Pancreas (tissue), 10 donors: ENCODE data around the gene CMC1. TPM values are rescaled to one million over a fixed set of nuclear protein-coding genes. Genes with fewer than 3 reads are reported as not detected.

Source experiments
- ATAC-seq, 4 donors: fragments of 200-7000 bp; cut with Tn5 transposase; one replicate each; pipeline versions ENCODE4 v1.8.0 to v1.9.1; 2020; ENCODE audit warnings: mild to moderate bottlenecking in 4 of 4, moderate library complexity in 4 of 4
- DNase-seq, 6 donors: peaks; one replicate each; pipeline ENCODE4 v3.0.0-alpha.2; 2020
- FAIRE-seq: peaks from 2 replicates; lab custom pipeline; 2012; peaks lifted over from hg19 to GRCh38; lab: Jason Lieb, UNC
- H3K27ac ChIP-seq, 4 donors: fragments of 200-600 bp; sonication (generic); 1 replicate in 3 of 4; 2 replicates in 1 of 4; pipeline versions ENCODE4 v1.5.0 to v1.8.0; 2020
- H3K27me3 ChIP-seq, 4 donors: fragments of 200-600 bp; one replicate each; pipeline ENCODE4 v1.8.0; 2021
- H3K36me3 ChIP-seq, 3 donors: fragments of 200-600 bp; sonication (generic) in 1 of 3; one replicate each; pipeline versions ENCODE4 v1.5.0 to v1.8.0; 2020 to 2021
- H3K4me1 ChIP-seq, 3 donors: fragments of 200-600 bp; one replicate each; pipeline ENCODE4 v1.8.0; 2021
- H3K4me3 ChIP-seq, 4 donors: fragments of 200-600 bp; sonication (generic) in 2 of 4; one replicate each; pipeline versions ENCODE4 v1.5.0 to v1.8.0; 2020 to 2021
- H3K9me3 ChIP-seq, 4 donors: fragments of 200-600 bp; one replicate each; pipeline ENCODE4 v1.8.0; 2021
- WGBS, 2 donors: extraction: QIAGEN DNeasy Blood & Tissue Kit; methylation state at CpG; one replicate each; pipeline ENCODE4 v1.1.7; 2013; 5-methylcytosine and 5-hydroxymethylcytosine counted together
- intact Hi-C, 3 donors: fragments of 100-400 bp; cut with DNase I; formaldehyde crosslinking; loops; one replicate each; pipeline versions ENCODE4 v1.11.1 to v1.14.2; 2022
- polyA plus RNA-seq, 2 donors: library from polyadenylated mRNA; stranded (reverse); fragments of 200-250 nt; gene quantifications; one replicate each; pipeline ENCODE4 v1.2.3, GENCODE V29; 2013
- total RNA-seq, 6 donors: library from RNA; stranded (reverse); fragmentation: NEBNext Ultra II Directional in 4 of 6; extraction: Animal tissue kit (Norgen Biotek cat#: 25700) in 4 of 6; gene quantifications; one replicate each; pipeline versions ENCODE4 v1.2.1 to v1.2.4, GENCODE V29; 2021 to 2023
- TF ChIP-seq, protein P1 (sequence below), 4 donors: fragments of 200-600 bp; sonication (generic) in 3 of 4; IDR thresholded peaks; one replicate each; pipeline versions ENCODE4 v1.5.0 to v1.8.0; 2021; ENCODE audit warnings: antibody characterized with exemption in 4 of 4
- donor health status: healthy with polysubstance abuse.
- donor health status: DM: no; HTN: no; CAD: no; lungs with moderate emphysema.
- donor health status: DM: no; HTN: no; CAD: no.
- donor health status: control.
- donor health status: control.
- donor health status: Bipolar disorder and iron deficiency.
- donor health status: DM: yes; HTN: yes; CAD: no.
- donor health status: DM: no; HTN: no; CAD: no.
- donor health status: DM: no; HTN: no; CAD: no.
- donor health status: DM: yes; HTN: yes; CAD: no.

CMC1 gene
- total and polyA plus RNA-seq, 8 donors: 4.3 to 23.9 (median 7.7) TPM

DNA sequence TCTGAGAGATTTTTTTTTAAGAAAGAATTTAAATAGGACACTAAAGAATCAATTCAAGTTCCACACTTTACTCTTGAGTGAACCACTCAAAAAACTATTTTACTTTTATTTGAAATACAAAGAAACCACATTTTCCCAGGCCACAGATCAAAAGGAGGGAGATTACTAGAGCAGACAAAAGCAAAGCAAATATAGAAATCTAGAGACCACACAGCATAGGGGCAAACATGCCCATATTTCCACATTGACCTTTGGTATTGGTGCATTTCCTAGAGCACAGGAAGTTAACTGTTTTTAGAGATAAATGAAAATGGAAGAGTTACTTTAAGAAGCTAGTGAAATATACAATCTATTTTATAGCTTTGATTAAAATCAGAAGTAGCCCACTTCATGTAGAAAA is 79.6 kb downstream of the CMC1 start:
- H3K27me3 ChIP-seq: no peaks in the 10 kb centered on the region
- FAIRE-seq: no peak
- no peak for ATAC-seq
- DNase-seq: no peak
- no peak overlapping the region for H3K27ac ChIP-seq
- no peaks in the 10 kb centered on the region for H3K36me3 ChIP-seq
- TF ChIP-seq, protein P1, sequence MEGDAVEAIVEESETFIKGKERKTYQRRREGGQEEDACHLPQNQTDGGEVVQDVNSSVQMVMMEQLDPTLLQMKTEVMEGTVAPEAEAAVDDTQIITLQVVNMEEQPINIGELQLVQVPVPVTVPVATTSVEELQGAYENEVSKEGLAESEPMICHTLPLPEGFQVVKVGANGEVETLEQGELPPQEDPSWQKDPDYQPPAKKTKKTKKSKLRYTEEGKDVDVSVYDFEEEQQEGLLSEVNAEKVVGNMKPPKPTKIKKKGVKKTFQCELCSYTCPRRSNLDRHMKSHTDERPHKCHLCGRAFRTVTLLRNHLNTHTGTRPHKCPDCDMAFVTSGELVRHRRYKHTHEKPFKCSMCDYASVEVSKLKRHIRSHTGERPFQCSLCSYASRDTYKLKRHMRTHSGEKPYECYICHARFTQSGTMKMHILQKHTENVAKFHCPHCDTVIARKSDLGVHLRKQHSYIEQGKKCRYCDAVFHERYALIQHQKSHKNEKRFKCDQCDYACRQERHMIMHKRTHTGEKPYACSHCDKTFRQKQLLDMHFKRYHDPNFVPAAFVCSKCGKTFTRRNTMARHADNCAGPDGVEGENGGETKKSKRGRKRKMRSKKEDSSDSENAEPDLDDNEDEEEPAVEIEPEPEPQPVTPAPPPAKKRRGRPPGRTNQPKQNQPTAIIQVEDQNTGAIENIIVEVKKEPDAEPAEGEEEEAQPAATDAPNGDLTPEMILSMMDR (IDR thresholded peaks at IDR 0.05): no peak
- intact Hi-C loops: no loop called here
- H3K4me3 ChIP-seq: no peak overlapping the region
- H3K4me1 ChIP-seq: no peaks in the 10 kb centered on the region
- H3K9me3 ChIP-seq: no peaks in the 10 kb centered on the region

DNA sequence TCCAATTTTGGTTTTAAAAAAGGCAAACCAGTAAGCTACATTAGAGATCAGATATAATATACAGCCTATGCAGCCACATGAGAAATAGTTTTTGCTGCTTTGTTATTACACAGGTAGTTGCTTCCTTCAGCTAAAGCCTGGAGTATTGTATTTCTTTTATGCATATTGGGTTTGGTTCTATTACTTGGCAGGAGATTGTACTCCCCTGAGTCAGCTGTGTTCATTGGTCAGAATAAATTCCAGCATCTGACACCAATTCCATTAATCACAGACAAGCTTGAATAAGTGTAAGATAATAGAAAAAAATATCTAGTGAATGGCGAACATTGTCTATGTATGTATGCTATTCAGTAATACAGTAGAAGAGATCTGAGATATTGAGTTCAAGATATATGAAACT is 81.0 kb downstream of the CMC1 start:
- no peaks in the 10 kb centered on the region for H3K36me3 ChIP-seq
- TF ChIP-seq, protein P1 (IDR thresholded peaks at IDR 0.05): no peak
- intact Hi-C loops: no loop called here
- no peak for DNase-seq
- no peak for FAIRE-seq
- ATAC-seq: no peak
- 62 to 67% methylated on average over 1 of the region's 1 CpG for WGBS, 2 donors
- H3K27ac ChIP-seq: no peak overlapping the region
- H3K9me3 ChIP-seq: no peaks in the 10 kb centered on the region
- H3K4me1 ChIP-seq: no peaks in the 10 kb centered on the region
- H3K27me3 ChIP-seq: no peaks in the 10 kb centered on the region
- H3K4me3 ChIP-seq: no peak overlapping the region

DNA sequence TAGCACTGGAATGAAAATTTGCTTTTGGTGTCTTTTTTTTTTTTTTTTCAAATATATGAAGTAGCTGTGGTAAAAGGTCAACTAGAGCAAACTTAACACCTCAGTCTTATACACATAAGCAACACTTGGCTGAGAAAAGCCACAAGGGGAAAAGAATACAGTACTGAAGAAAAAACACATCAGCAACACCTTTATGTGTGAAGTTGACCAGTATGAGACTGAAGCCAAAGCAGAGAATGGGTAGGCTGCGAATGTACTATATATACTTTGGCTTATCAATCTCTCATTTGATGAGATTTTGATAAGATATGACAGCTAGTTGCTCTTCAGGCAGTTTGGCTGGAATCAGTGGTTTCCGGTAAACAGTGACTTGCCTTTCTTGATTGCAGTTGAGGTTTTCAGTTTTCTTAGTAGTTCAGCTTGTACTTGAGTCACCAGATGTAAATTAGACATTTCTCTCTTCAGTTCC is 85.1 kb downstream of the CMC1 start:
- TF ChIP-seq, protein P1 (IDR thresholded peaks at IDR 0.05): no peak
- no peaks in the 10 kb centered on the region for H3K9me3 ChIP-seq
- peak in 1 of 4 donors; percentile 30 for ATAC-seq
- peaks cover 0 to 3% (median 0%) of the 10 kb centered on the region in 3 donors for H3K4me1 ChIP-seq
- H3K36me3 ChIP-seq: no peaks in the 10 kb centered on the region
- no peak for FAIRE-seq
- H3K27ac ChIP-seq: no peak overlapping the region
- intact Hi-C loops: loop anchor here in 2 of 3 donors (5.0 kb wide), 1 partner anchor 614 kb away; no protein-coding TSS in a partner anchor
- no peak for DNase-seq
- H3K4me3 ChIP-seq: no peak overlapping the region
- H3K27me3 ChIP-seq: no peaks in the 10 kb centered on the region
- WGBS, 2 donors: 74 to 79% methylated on average over 2 of the region's 2 CpGs

DNA sequence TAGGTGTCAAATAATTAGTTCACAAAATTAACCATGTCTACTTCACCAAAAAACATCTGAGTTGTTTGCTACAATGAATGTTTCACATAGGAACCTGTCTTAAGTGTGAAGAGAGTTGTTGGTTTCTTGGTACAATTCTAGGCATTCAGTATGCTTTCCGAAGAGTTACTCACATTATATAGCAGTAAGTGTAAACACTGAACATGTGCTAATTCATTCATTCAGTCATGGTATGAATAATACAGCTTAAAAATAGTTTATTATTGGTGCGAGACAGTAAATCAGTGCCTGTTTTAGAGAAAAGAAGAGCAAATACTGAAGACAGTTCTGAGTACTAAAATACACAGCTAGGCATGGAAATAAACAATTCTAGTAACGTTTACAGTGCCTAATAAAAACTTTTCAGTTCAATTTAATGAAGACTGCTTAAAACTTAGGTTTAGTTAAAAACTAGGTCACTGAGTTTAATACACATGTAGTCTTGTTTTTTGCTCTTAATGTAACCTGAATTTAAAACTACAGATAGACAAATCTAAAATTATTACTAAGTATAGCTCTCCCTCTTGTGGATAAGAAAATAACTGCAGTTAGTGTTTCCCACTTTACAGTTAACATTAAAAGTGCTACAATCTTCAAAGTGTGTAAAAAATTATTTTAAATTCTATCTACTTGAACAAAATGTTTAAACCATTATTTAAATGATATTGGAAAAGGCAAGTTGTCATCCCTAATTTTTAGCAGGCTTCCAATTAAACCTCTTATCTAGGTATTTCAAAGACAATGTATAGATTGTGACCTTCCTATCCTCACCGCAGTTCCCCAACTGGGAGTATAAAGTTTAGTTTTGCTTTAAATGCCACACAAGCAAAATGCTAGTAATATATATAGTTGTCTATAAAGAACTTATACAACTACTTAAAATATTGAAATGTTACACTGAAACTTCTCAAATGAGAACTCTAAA is 87.1 kb downstream of the CMC1 start:
- WGBS, 2 donors: 80 to 85% methylated on average over 4 of the region's 4 CpGs
- H3K36me3 ChIP-seq: no peaks in the 10 kb centered on the region
- H3K4me1 ChIP-seq: peaks cover 0 to 3% (median 0%) of the 10 kb centered on the region in 3 donors
- intact Hi-C loops: loop anchor here in 2 of 3 donors (5.0 kb wide), 1 partner anchor 616 kb away; no protein-coding TSS in a partner anchor
- H3K27me3 ChIP-seq: no peaks in the 10 kb centered on the region
- TF ChIP-seq, protein P1 (IDR thresholded peaks at IDR 0.05): peak; percentile 40 to 60 (median 48)
- DNase-seq (no peak), ATAC-seq (peak; percentile 50 to 78 (median 72)), FAIRE-seq (peak; percentile 90)
- no peak overlapping the region for H3K4me3 ChIP-seq
- no peak overlapping the region for H3K27ac ChIP-seq
- no peaks in the 10 kb centered on the region for H3K9me3 ChIP-seq
